Non-pigmented ciliary epithelial cell (primary cell): Measurements from ENCODE around the gene KIF16B.
A peak's percentile ranks its signal among the peaks of the same experiment; 100 is the strongest.
"Not testable (repeated sequence)": the region's sequence is repeated elsewhere in the genome, so short reads cannot be mapped to it uniquely, and the experiment has no call there.

Experiments used
- DNase-seq: peaks from one replicate; pipeline ENCODE4 v3.0.0-alpha.2; 2010; ENCODE audit warnings: low read depth

Gene KIF16B

DNA sequence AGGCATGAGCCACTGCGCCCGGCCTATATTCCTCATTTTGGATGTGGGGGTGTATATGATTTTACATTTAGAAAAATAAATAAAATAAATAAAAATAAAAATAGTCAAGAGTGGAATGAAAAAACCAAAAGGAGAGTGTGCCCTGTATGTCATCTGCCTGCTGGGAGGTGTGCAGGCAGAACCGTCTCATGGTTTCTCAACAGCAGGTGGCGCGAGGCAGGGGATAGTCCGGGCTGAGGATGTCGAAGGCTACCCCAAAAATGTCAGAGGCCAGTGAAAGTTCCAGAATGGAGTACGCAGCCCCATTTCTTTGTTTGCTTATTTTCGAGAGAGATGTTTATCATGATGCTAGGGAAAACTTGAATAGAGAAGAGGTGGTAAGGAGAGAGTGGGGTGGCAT lies 16.4 kb upstream of the KIF16B start:
- no peak for DNase-seq

DNA sequence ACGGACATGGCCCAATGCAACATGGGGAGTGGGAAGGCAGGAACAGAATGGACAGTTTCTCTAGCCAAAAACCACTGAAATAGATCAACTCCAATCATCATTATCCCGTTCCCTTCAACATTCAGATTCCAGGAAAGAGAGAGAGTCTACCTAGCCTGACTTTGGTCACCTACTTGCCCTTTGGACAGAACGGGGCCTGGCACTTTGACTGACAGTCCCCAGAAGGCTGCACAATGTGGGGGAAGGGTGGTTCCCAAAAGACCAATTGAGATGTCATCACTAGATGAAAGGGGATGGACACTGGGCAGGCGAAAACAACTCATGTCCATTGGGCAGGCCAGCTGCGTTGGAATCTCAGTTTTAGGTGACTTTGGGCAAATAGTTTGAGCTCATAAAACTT lies 15.0 kb upstream of the KIF16B start:
- no peak for DNase-seq

DNA sequence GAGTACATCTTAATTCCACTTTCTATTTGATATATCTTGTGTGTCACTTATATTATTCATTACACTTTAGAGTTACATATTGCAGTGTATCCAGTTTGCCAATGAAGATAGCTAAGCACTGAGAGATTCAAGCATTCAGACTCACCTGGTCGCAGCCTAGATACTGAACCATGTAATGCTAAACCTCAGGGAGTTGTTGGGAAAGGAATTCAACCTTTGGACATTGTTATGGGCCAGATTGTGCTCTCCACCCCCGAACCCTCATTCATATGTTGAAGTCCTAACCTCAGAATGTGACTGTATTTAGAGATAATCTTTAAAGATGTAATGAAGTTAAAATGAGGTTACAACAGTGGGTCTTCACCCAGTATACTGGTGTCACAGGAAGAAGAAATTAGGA lies 13.8 kb upstream of the KIF16B start:
- DNase-seq: no peak

DNA sequence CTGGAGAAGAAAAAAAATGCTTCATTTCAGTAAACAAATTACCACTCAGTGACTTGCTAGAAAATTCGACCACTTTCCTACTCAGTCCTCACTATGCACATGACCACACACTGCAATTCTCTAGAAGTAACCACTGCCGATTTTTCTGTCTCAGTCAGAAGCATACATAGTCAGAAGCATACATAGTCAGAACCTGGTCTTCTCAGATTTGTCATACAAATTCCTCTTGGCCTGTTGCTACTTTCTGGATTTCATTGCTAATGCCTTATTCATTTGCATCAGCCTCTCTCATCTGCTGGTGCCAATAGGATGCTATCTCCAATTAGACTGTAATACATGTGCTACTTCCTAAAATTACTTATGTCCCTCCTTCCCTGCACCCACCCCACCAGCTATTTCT lies 10.2 kb upstream of the KIF16B start:
- no peak for DNase-seq

DNA sequence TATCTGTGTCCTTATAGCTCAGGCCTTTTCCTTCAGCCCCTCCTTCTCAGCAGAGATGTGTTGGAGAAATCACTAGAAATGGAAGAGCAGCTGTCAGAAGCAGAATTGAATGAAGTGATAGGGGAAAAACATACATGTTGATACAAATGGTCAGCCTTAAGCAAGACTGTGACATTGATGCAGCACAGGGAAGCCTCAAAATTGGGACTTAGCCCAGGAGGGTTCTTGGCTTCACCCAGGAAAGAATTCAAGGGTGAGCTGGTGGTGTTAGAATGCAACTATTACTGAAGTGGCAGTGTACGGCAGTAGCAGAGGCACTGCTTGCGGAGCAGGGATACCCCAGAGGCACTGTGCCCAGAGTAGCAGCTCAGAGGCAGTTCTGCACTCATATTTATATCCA lies 8.0 kb upstream of the KIF16B start:
- DNase-seq: no peak

DNA sequence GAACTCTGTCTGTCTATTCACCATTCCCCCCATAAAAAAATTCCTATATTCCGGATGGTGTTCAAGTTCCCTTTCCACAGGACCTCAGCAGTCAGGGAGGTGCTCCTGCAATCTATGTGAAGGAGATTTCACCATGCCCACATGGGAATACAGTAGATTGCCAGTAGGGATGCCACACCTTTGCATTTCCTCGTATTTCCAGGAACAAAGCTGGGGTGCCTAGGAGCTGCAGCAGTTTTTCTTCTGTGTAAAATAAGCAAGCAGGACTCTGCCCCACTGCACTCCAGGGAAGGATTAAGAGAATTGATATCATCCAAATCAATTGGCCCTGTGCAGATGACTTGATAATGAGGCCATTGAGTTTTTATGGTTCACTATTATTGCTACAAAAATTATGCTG lies 7.4 kb upstream of the KIF16B start:
- DNase-seq: no peak

DNA sequence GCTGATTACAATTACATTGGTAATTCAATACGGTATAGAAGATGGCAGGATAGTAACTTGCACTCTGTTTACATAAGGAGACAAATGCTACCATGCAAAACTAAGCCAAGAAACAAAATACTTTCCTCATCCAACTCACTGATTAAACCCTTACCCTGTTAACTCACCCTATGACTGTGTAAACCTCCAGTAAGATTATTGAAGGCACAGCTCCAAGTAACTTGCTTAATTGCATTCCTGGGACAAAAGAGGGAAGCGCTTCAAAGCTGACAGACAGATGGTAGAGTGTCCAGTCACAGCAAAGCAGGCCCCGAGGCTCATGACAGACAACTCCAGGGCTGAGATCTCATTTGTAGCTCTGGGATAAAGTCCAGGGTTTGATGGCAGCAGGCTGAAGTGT lies 6.9 kb upstream of the KIF16B start:
- DNase-seq: peak; percentile 19

DNA sequence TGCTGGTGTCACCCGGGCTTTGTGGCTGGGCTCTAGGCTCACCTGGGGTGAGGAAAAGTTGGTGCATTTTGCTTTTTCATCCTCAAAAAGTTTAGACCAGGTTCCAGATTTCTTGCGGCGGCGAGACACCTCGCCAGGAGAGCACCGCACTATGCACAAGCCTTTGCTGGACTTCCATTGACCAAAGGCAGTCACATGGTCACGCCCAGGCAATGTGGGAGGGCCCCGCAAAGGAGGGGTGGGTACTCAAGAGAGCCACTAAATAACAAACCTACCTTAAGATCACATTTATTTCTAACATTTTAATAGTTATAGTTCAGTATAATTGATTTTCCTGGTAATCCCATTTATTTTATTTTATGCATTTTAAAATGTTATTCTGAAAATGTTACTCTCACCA lies 3.0 kb upstream of the KIF16B start:
- no peak for DNase-seq

DNA sequence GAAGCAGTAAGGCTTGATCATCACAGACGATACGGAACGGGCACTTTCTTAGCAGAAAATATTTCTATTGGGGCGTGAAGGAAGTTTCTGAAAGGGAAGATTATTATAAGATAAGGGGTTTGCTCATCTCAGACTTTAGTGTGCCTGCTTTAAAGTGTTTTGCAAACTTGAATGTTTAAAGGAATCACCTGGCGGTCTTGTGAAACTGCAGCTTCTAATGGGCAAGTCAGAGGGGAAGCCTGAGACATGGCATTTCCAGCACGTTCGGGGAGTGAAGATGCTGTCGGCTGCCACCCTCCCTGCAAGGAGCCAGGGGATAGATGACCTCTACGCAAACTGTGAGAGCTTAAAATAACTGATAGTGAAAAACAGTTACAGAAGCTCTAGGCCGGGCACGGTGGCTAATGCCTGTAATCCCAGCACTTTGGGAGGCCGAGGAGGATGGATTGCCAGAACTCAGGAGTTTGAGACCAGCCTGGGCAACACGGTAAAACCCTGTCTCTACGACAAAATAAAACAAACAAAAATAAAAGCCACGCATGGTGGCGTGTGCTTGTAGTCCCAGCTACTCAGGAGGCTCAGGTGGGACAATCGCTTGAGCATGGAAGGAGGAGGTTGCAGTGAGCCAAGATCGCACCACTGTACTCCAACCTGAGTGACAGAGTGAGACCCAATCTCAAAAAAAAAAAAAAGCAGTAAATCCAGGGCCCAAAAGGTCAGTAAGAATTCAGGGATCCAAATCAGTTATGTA lies 2.3 kb upstream of the KIF16B start:
- DNase-seq: no peak

DNA sequence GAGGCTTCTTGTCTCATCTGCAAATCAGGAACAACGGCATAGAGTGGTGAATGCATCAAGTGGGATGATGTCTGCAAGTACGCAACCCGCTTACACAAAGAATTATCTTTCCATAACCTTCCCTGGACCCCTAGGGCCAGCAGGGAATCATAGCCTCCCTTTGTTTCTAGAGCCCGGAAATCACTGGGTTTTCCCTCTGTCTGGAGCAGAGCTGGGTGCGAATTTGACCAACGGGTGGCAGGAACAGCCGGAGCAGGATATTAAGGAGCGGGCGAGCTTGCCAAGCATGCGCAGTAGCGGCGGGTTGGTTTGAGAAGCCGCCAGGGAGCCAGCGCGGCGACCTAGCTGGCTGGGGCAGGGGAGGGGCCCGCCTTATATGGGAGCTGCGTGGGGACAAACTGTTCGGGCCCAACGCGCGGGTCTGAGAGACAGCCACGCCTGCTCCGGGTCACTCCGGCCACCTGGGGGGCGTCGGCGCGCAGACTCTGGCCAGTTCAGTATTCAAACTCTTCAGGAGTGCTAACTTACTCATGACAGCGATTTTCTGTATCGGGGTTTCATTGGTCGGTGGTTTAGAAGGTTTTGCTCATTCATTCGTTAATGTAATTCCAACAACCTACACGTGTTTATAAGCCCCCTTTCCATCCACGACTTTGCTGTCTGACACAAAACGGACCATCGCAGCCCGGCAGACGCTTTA lies 1.6 kb upstream of the KIF16B start:
- DNase-seq: peak; percentile 36

DNA sequence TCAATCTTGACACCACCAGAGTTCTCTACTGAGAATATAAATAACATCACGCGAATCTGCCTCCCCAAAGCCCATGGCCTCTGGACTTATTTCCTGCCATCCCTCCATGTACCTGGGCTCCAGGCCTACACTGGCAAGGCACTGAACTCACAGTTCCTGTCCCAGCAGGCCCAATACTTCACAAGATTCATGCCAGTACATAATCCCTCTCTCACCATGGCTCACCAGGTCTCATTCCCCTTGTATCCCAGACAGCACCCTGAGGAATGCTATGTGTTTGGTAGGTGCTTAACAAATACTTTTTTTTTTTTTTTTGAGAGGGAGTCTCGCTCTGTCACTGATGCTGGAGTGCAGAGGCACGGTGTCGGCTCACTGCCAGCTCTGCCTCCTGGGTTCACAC lies 1.9 kb downstream of the KIF16B start:
- DNase-seq: no peak

DNA sequence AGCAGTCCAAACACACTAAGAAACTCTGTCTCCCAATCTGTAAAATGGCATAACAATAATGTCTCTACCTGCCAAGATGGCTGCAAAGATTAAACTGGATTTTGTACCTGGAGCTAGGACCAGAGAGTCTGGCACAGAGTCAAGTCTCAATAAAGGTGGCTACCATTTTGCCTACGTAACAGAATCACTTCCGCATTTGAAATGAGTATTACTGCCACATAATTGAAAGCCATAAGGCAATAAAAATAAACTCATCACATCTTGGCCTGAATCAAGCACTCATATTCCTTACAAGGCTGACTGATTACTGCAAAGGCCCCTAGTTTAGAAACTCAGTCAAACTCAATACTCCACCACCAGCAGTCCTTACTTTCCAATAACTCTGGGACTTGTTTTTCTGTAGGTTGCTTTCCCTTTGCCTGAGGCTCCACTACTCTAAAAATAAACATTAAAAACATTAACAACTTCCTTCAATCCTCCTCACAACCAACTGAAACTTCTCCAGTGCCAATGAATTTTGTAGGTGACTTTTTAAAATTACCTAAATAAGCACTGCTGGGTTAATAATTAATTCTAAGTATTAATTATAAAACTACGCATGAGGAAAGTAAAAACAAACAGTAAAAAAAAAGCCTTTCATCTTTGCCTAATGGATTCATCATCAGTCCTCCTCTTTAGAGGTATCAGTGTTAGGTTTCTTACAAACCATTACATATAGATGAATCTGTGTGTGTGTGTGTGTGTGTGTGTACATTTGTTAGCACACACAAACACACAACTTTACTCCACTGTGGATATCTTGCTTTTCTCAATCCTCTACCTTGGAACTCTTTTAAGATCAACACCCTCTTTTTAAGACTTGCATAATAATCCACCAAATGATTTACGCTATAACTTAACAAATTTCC lies 3.7 kb downstream of the KIF16B start:
- DNase-seq: no peak

DNA sequence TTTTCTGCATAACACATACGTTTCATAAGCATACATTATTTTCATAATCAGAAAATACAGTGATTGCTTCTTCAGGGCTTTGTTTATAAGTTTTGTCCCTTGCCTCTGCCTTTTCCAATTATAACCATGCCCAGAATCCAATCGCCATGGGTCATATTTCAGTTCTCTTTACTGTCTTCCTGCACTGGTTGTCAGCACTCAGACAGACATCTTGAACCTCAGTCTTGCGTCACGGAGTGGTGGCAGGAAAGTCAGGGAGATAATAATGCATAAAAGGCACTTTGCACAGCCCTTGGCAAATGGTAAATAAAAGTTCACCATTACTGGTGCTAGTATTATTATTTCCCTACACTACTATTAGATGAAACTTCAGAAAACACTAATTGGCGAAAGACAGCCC lies 7.2 kb downstream of the KIF16B start:
- DNase-seq: no peak

DNA sequence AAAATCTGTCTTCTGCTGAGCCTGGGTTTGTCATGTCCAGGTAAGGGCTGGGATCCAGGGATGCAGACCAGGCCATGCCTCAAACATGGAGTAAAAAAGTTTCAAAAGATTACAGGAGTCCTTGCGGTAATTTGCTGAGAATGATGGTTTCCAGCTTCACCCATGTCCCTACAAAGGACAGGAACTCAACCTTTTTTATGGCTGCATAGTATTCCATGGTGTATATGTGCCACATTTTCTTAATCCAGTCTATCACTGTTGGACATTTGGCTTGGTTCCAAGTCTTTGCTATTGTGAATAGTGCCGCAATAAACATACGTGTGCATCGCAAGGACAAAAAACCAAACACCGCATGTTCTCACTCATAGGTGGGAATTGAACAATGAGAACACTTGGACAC lies 9.2 kb downstream of the KIF16B start:
- not testable (repeated sequence) for DNase-seq

DNA sequence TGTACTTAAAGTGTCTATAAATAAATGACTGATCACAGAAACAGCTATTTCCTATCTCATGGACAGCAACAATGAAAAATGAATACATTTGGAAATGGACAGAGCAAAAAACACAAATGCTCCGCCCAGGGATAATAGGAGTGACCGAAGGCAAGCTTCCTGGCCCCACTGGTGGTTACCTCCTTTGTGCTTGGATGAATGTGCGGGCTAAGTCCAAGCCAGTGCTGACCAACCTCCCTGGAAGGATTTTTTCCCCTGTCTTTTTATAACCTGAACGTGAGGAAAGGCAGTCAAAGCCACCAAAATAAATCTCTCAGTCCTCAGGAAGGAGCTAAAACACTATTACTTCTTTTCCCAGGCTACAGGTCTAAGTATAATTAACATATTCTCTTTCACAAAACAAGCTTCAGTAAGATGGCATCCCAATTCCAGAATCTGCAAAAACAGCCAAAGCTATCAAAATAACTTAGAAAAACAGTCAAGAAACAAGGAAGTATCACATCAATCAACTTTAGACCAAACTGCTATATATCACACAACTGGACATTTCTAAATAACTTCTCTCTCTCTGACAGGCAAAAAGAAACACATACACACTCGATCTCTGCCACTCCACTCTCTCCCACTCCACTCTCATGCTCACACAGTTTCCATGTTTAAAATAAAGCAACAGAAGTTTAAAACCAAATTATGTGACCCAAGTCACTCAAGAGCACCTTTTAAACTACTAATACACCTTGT lies 10.0 kb downstream of the KIF16B start:
- DNase-seq: no peak

DNA sequence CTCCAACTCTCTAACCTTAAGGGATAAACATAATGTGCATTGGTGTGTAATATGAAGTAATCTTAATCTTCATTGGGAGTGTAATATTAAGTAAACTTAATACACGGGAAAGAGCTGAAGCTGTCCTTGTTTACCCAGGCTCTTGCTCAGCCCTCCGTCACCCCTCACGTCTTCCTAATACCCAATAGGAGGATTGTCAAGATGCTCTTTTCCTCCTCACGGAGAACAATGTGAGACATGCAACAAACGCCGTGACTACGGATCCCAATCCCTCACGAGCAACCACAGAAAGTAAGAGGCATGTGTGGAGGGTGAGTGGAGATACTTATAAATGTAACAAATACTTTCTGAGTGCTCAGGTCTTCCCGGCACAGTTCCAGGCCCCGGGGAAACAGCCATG lies 11.0 kb downstream of the KIF16B start:
- no peak for DNase-seq

DNA sequence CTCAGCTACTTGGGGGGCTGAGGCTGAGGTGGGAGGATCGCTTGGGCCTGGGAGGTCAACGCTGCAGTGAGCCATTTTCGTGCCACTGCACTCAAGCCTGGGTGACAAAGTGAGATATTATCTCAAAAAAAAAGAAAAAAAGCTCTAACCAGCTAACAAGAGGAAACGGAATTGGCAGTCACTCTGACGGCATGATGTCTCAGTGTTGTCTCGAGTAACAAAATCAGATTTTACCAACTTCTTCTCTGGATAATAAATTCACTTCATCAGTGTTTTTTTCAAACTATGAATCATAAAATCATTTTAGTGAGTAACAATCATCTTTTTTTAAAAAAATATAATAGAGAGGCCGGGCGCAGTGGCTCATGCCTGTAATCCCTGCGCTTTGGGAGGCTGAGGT lies 12.6 kb downstream of the KIF16B start:
- no peak for DNase-seq

DNA sequence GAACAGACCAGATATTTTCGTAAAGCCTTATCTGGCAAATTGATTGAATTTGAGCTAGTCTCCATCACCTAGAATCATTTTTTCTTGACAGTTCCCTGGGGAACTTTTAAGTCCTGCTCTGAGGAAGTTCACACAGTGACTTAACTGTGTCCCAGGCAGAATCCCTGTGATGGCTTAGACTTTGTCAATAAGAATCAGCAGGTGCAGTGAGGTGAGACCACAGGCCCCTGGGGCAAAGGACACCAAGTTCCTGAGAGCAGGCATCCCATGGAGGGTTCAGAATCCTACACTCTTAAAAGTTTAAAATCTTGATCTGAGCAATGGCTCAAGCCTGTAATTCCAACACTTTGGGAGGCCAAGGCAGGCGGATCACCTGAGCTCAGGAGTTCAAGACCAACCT lies 13.0 kb downstream of the KIF16B start:
- DNase-seq: no peak

DNA sequence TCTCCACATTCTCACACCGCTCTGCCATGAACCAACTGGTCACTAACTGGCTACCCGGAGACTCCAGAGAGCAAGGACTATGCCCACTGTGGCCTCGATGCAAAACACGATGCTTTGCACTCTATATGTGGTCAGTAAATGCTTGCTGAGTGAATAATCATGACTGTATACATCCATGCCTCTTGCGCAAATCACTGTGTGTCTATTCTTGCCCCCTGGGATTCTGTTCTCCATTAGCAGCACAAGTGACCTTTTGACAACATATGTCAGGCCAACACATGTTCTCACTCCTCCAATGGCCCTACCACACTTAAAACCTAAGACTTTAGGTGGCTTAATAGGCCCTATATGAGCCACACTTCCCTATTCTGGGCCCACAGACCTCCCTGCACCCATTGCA lies 16.9 kb downstream of the KIF16B start:
- no peak for DNase-seq

DNA sequence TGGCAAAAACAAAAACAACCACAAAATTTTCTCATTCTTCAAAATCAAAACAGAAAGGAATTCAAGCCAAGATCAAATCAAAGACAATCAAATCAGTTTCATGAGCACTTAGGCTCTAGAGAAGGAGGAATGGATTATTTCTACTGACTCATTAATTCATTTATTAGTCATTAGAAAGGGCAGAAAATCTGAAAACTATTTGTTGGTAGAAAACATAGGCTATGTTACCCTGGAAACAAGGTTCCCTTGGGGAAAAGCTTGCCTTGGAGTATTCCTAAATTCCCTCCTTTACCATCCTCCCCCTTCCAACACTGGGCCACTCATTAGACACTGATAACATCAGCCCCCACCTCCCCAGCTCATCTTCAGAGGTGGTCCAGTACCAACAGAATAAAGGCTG lies 17.5 kb downstream of the KIF16B start:
- DNase-seq: no peak

DNA sequence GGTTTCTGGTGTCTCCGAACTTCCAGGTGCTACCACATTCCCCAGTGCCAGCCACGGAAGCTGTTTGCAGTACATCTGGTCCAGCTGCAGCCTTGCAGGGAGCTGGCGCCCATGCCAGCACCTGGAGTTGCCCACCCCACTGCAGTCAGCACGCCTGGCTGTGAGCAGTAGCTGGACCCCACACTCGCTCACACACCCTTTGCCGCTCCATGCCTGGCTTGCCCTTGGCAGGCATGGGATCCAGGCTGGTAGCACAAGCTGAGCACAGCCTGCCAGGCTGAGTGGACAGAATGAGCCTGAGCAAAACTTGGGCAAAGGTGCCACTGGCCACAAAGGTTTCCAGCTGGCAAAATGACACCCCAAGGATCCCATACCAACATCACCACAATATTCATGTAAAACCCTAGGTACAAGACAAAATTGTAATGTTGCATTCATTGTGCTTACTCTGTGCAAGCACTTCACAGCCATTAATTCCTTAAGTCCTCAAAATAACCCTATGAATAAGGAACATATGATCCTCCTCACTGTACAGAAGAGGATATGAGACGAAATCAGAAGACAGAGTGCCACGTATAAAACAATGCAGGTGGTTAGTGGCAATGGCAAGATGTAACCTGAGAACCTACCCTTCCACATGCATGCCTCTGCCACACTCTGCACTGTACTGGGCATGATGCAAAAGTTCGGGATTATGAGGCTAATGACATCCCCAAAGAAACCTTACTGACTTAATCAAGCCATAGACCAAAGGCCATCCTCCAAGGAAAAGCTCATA lies 18.3 kb downstream of the KIF16B start:
- no peak for DNase-seq
